ENCODE measurements around the gene AOC2. TPM values are rescaled to one million over a fixed set of nuclear protein-coding genes. Genes with fewer than 3 reads are reported as not detected.

AOC2 gene
- total and polyA plus RNA-seq, 2 of the 13 experiments (the other 11 are each of a cell fraction or from before 2014, with no cell fraction given): 1.2 to 3.3 TPM

GRCh38 chr17:42809250-42809649, 35.1 kb upstream of the AOC2 start:
- ChIA-PET CTCF (ENCODE audit: low intra/inter-chr PET ratio, low total read pairs) (no interaction called here), POLR2A (interaction anchor here (1.3 to 1.7 kb wide), 2 partner anchors 12 to 29 kb away, joined by 3 to 12 read pairs; partner anchors contain the start of gene WNK4)
- 0 out of 2 replicates have a peak, but pooled peaks have one; percentile 11 for TF ChIP-seq CEBPG (CRISPR knock-in tag; IDR thresholded peaks at IDR 0.05)
- no peak for TF ChIP-seq ATRX (CRISPR knock-in tag; IDR thresholded peaks at IDR 0.05; ENCODE audit: borderline replicate concordance)
- TF ChIP-seq MEF2D (CRISPR knock-in tag; IDR thresholded peaks at IDR 0.05): no peak
- no peak for TF ChIP-seq TP53 (CRISPR knock-in tag; conservative IDR thresholded peaks at IDR 0.05)
- TF ChIP-seq REST (IDR thresholded peaks at IDR 0.05; ENCODE audit: borderline replicate concordance in 1 of 2, low read depth in 1 of 2, low read length in 2 of 2): no peak
- TF ChIP-seq HNF1B (CRISPR knock-in tag; IDR thresholded peaks at IDR 0.05): no peak
- TF ChIP-seq HOMEZ (CRISPR knock-in tag; IDR thresholded peaks at IDR 0.05; ENCODE audit: low read depth): no peak
- TF ChIP-seq FOXA1 (IDR thresholded peaks at IDR 0.05): no peak
- no peak for TF ChIP-seq FOXA1 (CRISPR knock-in tag; IDR thresholded peaks at IDR 0.05)
- peak; percentile 42 for TF ChIP-seq ASH2L (IDR thresholded peaks at IDR 0.05; ENCODE audit: insufficient read length, low read depth, low read length)
- TF ChIP-seq SOX5 (CRISPR knock-in tag; IDR thresholded peaks at IDR 0.05; ENCODE audit: borderline replicate concordance): no peak
- peak; percentile 21 for TF ChIP-seq TEAD3 (CRISPR knock-in tag; optimal IDR thresholded peaks at IDR 0.05; ENCODE audit: borderline replicate concordance)
- no peak for TF ChIP-seq CBX5 (CRISPR knock-in tag; IDR thresholded peaks at IDR 0.05; ENCODE audit: borderline replicate concordance)
- TF ChIP-seq FOXA3 (CRISPR knock-in tag; IDR thresholded peaks at IDR 0.05): 0 out of 2 replicates have a peak, but pooled peaks have one; percentile 4
- no peak for TF ChIP-seq SRSF4 (IDR thresholded peaks at IDR 0.05; ENCODE audit: low read depth, low read length, poor library complexity, severe bottlenecking)
- peak; percentile 58; the same call in 1 of the 2 replicates for TF ChIP-seq CEBPB (IDR thresholded peaks at IDR 0.05; ENCODE audit: borderline replicate concordance, low read depth, low read length)
- H2AFZ ChIP-seq (ENCODE audit: low read length): no peak overlapping the region
- H3K4me2 ChIP-seq (ENCODE audit: low read depth, low read length): no peak overlapping the region
- no peak for DNase-seq (ENCODE audit: low spot score)
- FAIRE-seq: peak; percentile 18
- intact Hi-C loops (cut with micrococcal nuclease; ENCODE audit: unreplicated experiment) (no loop called here), in situ Hi-C loops (cut with HindIII; ENCODE audit: extremely low pct_ligation_motif_present, low pct_unique_long_range_greater_than_20kb) (no loop called here)
- ATAC-seq: no peak
- H3K4me1 ChIP-seq (ENCODE audit: insufficient read depth, low read length): peaks cover 18% of the 10 kb centered on the region
- BruUV-seq (replicated peaks): no TSS peak
- H3K4me3 ChIP-seq (replicated peaks in 1 of 3; ENCODE audit: insufficient read depth in 1 of 3, low read depth in 2 of 3, low read length in 3 of 3): no peak overlapping the region
- H3K9me3 ChIP-seq (ENCODE audit: low read length): no peaks in the 10 kb centered on the region
- WGBS (ENCODE audit: low lambda C conversion rate): 64% methylated on average over 3 of the region's 3 CpGs
- H3K79me2 ChIP-seq (ENCODE audit: insufficient read depth, low read length): no peaks in the 10 kb centered on the region
- H3K27ac ChIP-seq (ENCODE audit: extremely low read length, insufficient read depth, low read length): no peak overlapping the region
- peaks cover 14 to 17% of the 10 kb centered on the region in 2 experiments for H3K36me3 ChIP-seq (replicated peaks in 1 of 2; ENCODE audit: control insufficient read depth in 1 of 2, insufficient read depth in 2 of 2, low read length in 2 of 2)
- no peaks in the 10 kb centered on the region for H3K27me3 ChIP-seq (ENCODE audit: control insufficient read depth in 1 of 2, insufficient read depth in 2 of 2, low read length in 2 of 2)
- no peak overlapping the region for H3K9ac ChIP-seq (ENCODE audit: insufficient read depth, low read depth, low read length)
- no peaks in the 10 kb centered on the region for H4K20me1 ChIP-seq (ENCODE audit: insufficient read depth, low read length)

All from HepG2 (cell line).